Measurements from ENCODE around the gene E4F1.
"Not testable (repeated sequence)": the region's sequence is repeated elsewhere in the genome, so short reads cannot be mapped to it uniquely, and the experiment has no call there.

E4F1 gene

DNA sequence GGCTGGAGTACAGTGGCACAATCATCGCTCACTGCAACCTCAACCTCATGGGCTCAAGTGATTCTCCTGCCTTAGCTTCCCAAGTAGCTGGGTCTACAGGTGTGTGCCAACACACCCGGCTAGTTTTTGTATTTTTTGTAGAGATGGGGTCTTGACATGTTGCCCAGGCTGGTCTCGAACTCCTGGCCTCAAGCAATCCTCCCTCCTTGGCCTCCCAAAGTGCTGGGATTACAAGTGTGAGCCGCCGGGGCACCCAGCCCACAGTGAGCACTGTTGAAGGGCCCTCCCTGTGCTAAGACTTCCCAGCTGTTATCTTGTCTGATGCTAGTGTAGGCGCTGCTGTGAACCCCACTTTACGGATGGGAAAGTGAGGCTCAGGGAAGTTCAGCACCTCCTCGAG, 35.0 kb upstream of the E4F1 start:
- no peak for DNase-seq (ENCODE audit: extremely low read depth in 1 of 2, low read depth in 1 of 2)

DNA sequence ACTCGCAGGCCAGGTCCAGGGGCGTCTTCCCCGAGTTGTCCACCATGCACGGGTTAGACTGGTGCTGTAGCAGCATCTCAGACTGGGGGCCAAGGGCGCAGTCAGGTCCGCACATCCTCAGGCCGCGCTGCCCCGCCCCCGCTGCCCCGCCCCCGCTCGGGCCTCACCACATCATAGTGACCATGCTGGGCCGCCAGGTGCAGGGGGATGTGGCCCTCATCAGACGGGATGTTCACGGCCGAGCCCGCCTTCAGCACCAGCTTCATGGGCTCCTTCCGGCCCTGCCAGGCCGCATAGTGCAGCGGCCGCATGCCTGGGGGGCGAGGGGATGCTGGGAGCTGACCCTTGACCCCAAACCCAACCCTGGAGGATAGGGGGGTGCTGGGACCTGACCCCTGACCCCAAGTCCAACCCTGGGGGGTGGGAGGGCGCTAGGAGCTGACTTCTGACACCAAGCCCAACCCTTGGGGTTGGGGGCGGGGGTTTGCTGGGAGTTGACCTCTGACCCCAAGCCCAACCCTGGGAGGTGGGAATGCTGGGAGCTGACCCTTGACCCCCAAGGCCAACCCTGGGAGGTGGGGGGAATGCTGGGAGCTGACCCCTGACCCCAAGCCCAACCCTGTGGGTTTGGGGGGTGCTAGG, 34.0 kb upstream of the E4F1 start:
- DNase-seq (ENCODE audit: extremely low read depth in 1 of 2, low read depth in 1 of 2) = no peak

DNA sequence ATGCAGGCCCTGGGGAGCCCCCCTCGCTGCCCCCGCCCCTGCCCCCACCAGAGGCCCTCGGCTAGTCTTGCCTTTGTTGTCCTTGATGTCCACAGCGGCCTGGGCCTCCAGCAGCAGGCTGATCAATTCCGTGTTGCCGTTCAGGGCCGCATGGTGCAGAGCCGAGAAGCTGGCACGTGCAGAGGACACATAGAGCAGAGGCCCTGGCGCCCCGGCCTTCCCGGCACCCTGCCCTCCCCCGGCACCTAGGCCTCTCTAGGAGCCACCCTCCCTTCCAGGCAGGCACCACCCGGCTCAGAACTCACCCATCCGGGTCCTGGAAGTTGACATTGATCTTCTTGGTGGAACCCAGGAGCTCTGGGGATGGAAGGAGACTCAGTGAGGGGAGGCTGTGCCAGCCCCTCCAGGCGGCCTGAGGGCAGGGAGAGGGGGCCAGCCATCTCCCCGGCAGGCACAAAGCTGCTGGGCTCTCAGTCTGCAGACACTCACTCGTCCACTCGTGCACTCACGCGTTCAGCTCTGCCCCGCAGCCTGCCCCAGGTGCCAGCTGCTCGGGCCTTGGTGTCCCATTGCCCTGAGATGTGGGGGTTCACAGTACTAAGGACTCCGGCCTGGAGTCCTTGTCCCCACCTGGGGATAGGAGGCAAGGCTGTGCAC, 33.3 kb upstream of the E4F1 start:
- DNase-seq (ENCODE audit: extremely low read depth in 1 of 2, low read depth in 1 of 2) = no peak

DNA sequence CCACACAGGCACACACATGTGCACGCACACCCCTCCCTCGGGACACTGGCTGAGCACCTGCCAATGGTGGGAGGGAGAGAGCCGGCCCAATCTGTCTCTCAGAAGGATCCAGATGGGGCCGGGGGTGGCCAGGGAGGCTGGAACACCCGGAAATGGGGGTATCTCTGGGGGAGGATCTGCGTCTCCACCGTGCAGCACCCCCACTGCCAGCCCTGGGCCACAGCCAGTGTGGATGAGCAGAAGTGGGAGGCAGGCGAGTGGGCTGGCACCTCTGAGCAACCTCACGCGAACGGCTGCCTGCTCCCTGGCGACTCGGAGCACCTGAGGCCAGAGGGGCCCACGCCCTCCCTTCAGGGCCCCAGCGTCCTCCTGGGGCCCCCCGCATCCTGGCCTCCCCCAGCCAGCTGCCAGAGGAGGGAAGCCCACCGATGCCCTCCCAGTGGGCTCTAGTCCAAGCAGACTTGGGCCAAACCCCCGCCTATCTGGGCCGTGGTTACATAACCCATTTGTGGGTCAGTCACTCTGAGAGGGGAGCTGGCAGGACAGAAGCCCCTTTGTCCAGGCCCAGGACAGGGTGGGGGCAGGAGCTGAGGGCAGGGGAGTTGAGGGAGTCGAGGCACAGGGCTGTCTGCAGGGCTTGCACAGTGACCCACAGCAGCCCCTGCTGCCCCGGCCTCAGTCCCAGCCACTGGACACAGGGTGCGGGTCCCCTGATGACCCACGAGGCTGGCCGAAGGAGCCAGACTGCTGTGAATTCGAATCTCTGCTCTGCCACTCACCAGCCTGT, 32.5 kb upstream of the E4F1 start:
- DNase-seq (ENCODE audit: extremely low read depth in 1 of 2, low read depth in 1 of 2) = no peak

DNA sequence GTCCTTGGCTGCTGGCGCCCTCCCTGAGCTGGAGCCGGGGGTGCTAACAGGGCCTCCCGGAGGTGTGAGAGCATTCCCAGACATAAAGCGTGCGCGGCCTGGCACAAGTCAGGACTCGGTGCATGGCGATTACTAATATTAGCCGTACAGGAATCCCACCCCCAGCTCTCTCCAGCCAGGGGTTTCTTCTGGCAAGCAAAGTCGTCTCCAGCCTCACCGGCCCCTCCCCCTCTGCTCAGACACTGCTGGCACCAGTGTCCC, 32.0 kb upstream of the E4F1 start:
- no peak for DNase-seq (ENCODE audit: extremely low read depth in 1 of 2, low read depth in 1 of 2)

DNA sequence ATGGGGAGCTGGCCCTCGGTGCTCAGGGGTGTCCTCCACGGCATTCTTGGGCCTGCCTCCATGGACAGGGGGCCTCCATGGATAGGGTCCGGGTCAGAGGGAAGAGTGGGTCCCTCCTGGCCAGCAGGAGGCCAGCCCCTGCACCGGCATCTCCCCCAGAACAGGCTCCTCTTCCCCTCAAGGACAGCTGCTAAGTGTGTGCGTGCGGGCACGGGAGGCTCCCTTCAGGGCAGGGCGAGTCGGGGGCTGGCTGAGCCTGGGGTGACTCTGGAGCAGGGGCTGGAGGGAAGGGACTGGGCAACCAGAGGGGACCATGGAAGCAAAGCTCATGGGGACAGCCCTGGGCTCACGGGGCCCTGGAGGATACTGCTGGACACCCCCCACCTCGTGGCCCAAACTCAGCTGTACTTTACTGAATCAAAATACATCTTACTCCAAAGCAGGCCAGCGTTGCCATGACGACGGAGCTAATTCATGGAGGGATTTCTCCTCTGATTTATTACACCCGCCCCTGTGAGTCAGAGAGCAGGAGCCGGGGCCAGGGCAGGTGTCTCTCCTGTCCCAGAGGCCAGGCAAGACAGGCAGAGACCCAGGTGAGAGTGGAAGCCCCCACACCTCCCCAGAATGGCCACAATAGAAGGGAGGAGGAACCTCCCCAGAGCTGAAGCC, 29.1 kb upstream of the E4F1 start:
- DNase-seq (ENCODE audit: extremely low read depth in 1 of 2, low read depth in 1 of 2) = no peak

DNA sequence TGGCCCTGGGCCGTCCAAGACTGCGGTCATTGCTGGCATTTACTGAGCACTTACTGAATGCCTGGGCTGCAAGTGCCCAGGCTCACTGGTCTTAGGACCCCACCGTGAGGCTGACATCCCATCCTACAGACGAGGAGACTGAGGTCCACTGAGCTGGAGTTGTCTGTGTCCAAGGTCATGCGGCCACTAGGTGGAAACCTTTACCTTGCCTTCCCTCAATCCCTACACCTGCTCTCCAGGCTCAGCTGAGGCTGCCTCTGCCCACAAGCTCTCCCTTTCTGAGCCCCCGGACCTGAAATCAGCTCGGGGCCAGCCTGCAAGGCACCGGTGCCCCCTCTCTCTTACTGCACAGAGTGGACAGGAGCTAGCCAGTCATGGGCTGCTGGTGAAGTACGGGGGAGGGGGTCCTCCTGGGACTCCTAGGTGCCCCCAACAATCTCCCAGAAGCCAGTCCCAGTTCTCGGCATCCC, 28.5 kb upstream of the E4F1 start:
- DNase-seq (ENCODE audit: extremely low read depth in 1 of 2, low read depth in 1 of 2) = no peak

DNA sequence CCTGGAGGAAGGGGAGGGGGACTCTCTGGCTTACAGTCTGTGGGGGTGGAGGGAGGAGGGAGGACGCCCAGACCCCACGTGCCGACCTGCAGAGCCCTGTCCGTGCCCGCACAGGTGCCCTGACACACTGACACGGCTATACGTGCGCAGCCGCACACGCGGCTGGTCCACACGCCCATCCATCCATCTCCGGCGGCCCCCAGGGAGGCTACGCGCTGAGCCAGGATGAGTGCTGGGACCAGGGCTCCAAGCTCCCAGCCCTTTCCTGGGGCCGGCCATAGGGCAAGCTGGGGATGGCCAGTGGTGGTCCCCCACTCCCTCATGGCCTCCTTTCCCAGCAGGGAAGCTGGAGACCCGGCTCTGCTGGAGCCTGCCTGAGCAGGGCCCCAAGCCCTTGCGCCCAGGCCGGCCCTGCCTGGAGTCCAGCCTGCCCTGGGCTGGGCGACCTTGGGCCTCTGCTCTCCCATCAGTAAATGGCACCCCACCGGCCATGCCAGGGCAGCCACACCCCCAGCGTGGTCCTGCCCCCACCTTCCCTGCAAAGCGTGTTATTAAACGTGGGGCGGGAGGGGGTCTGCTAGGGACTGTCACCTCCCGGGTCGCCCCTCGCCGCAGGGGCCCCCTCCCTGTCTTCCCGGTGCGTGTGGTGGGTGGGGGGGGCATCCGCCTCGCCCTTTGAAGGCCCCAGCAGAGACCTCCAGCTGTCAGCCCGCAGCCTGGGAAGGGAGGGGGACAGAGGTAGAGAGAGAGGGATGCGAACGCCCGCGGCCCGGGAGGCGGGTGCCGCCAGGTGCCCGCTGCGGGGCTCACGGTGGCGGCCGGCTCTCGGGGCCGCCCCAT, 27.8 kb upstream of the E4F1 start:
- no peak for DNase-seq (ENCODE audit: extremely low read depth in 1 of 2, low read depth in 1 of 2)

DNA sequence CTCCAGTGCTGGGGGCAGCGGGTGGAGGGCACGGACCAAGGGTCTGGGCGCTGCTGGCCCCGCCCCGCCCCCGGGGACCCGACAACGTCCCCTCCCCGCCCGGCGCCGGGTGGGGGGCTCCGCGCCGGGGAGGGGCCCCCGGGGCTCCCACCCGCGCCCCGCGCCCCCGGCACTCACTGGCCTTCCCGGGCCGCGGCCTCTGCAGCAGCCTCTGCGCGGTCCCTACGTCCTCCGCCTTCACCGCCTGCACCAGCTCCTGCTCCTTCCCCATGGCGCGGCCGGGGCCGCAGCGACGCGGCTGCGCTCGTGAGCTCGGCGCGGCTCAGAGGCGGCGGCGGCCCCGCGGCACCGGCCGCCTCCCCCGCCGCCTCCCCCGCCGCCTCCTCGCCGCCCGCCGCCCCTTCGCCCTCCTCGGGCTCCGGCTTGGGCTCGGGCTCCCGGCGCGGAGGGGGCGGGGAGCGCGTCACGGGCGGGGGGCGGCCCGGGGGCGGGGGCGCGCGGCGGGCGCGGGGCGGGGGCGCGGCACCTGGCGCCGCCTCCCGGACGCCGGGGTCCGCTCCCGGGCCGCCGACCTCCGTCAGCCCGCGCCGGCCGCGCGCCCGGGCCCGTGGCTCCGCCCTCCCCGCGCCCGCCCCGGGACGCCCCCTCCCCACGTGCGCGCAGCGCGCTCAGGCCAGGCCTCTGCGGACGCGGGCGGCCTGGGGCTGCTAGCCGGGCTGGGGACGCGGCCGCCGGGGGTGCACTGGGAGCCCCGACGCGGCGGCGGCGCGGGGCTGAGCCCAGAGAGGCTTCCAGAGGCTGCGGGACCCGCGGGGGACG, 27.0 kb upstream of the E4F1 start, which contains the start of gene CASKIN1:
TSS of gene CASKIN1 (minus strand) at position 444 of the 819 bp plus-strand sequence. CDS start at position 271, 173 bp downstream.
- DNase-seq (ENCODE audit: extremely low read depth in 1 of 2, low read depth in 1 of 2) = no peak

DNA sequence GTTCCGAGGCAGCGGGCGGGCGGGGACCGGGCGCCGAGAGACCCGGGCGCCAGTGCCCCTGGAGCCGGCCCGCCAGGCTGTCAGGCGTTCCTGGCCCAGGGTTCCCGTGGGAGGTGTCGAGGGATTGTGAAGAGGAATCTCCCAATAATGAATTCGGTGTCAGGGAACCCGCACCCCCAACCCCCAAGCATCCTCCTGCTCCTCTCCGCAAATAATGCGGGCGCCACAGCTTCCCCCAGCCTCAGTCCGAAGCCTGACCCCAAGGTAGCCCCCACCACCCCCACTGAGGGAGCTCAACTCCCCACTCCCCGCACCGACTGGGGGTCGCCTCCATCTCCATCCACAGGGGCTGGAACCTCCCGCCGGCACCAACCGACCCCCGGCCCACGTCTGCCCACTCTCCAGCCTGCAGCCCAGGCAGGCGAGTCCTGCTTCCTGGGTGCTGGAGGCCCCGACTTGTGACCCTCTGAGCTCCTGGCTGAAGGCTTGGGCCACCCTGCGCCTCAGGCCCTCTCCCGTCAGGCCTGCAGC, 26.3 kb upstream of the E4F1 start:
- no peak for DNase-seq (ENCODE audit: extremely low read depth in 1 of 2, low read depth in 1 of 2)

DNA sequence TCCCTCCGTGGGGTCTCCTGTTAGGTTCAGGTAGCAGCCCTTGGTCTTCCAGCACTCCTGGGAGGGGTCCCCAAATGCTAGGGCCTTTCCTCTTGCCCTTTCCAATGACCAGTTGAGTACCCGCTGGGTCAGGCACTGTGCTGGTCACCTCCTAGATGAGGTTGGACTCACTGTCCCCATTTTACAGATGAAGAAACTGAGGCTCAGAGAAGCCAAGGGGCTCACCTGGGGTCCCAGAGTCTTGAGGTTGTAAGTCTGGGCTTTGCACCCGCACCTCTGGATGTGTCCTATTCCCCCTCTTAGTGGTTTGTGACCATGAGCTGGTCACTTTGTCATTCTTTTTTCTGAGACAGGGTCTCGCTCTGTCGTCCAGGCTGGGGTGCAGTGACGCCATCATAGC, 25.6 kb upstream of the E4F1 start:
- no peak for DNase-seq (ENCODE audit: extremely low read depth in 1 of 2, low read depth in 1 of 2)

DNA sequence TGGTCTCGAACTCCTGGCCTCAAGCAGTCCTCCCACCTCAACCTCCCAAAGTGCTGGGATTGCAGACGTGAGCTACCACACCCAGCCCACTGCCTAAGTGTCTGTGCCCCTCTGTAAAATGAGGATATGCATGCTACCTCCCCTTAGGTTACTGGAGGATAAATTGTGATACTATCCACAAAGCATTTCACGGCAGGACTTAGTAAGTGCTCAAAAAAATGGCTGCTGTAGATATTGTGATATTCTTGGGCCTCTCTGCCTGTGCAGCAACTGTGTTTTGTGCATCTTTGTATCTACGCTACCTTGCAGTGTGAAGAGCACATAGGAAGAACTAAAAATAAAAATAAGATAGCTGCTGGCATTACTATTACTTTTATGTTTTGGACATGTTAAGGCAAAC, 25.1 kb upstream of the E4F1 start:
- no peak for DNase-seq (ENCODE audit: extremely low read depth in 1 of 2, low read depth in 1 of 2)

DNA sequence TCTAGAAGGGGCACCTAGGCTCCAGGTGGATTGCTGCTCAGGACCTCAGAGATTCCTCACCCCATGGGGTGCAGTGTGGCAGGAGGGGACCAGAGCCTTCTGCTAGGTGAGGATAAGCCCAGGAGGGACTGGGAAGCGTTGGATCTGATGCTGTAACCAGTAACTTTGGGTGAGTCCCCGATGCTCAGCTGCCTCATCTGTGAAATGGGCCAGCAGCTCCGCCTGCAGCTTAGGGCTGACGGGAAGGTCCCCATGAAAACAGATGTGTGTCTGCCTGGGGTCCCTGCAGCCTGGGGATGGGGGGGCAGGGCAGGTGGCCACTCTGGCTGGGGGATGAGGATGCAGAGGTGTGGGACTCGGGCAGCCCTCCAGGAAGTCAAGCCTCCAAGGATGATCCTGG, 24.3 kb upstream of the E4F1 start:
- no peak for DNase-seq (ENCODE audit: extremely low read depth in 1 of 2, low read depth in 1 of 2)

DNA sequence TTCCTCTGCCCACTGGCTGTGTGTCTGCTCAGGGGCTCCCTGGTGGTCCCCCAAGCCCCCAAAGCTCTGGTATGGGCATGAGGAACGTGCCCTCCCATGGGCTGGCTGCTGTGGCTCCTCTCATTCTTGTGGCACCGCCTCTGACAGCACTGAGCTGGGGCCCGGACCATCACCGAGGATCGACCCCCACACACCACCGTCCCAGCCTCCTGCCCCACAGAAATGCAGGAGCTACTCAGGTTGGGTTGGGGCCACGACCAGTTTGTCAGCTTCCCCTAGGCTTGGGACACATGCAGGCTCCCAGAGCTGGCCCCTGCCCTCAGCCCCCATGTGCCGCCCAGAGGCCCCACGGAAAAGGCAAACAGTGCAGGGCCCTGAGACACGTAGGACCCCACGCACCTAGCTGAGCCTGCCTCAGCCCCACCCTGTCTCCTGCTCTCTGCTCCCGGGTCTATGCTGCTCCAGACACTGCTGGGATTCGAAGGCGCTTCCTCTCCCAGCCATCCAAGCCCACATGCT, 23.7 kb upstream of the E4F1 start:
- no peak for DNase-seq (ENCODE audit: extremely low read depth in 1 of 2, low read depth in 1 of 2)

DNA sequence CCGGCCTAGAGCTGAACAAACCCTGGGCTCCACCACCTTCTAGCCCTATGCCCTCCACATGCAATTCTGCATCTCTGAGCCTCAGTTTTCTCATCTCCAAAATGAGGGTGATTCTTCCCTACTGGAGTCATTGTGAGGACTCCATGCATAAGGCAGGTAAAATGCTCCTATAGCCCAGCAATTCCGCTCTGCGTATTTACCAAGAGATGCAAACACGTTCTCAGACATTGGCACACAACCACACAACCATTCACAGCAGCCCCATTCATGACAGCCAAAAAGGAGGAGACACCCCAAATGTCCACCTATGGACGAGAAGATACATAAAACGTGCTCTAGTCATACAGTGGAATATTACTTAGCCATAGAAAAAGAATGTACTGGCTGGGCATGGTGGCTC, 23.1 kb upstream of the E4F1 start:
- no peak for DNase-seq (ENCODE audit: extremely low read depth in 1 of 2, low read depth in 1 of 2)

DNA sequence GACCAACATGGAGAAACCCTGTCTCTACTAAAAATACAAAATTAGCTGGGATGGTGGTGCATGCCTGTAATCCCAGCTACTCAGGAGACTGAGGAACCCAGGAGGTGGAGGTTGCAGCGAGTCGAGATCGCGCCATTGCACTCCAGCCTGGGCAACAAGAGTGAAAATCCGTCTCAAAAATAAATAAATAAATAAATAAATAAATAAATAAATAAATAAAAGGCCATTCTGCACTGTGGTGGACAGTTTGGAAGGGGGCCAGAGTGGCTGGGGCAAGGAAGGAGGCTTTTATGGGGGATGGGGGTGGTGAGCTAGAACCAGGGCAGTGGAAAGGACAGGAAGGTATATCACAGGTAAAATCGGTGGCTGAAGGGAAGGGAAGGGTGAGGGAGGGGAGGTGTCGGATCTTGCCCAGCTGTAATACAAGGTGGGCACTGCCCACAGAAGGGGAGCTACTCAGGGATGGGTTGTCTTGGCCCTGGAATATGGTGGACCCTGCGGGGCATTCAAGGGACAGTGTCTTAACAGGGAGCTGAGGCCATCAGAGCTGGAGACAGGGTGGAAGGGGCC, 20.2 kb upstream of the E4F1 start:
- not testable (repeated sequence) for DNase-seq (ENCODE audit: extremely low read depth in 1 of 2, low read depth in 1 of 2)

DNA sequence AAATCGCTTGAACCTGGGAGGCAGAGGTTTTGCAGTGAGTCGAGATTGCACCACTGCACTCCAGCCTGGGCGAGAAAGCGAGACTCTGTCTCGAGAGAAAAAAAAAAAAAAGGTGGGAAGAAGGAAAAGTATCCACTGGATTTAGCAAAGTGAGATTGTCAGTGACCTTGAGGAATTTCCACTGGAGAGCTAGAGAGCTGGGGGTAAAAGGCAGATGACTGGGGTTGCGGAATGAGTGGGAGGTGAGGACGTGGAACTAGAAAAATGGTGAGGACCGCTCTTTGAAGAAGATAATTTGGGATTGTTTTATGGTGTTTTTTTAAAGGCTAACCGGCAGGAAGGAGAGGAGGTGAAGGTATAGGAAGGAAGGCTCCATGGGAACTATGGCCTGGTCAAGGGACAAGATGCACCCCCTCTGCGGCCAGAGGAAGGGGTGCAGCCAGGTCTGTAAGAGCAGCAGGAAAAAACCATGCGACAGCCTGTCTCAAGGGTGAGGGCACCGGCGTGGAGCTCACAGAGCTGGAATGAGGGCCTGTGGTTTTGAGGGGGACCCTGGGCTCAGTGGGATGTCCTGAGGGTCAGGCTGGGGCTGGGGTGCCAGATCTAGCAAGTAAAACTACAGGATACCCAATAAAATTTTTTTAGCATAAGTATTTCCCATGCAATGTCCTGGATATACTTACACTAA, 18.8 kb upstream of the E4F1 start:
- DNase-seq (ENCODE audit: extremely low read depth in 1 of 2, low read depth in 1 of 2) = no peak

Measured in activated CD8-positive, alpha-beta memory T cell treated with anti-CD3 and anti-CD28 coated beads for 1 hour (primary cell).